GM21423 (cell line): ENCODE measurements around the gene HAGHL.

Experiments
- ATAC-seq: cut with Tn5 transposase; IDR thresholded peaks from one replicate; pipeline ENCODE4 v1.9.1; 2021; ENCODE audit warnings: mild to moderate bottlenecking, moderate library complexity; ENCODE audit not compliant: unreplicated experiment

HAGHL gene

GRCh38 chr16:720990-721764 is 5.7 kb upstream of the HAGHL start, which contains the start of gene ANTKMT:
Gene ANTKMT, plus strand, starts transcription at chr16:721146. Its CDS starts 129 bp downstream, at chr16:721275.
- peak; percentile 67 for ATAC-seq

GRCh38 chr16:721765-722540 is 5.0 kb upstream of the HAGHL start:
- no peak for ATAC-seq

- no peak for ATAC-seq
Observed at GRCh38 chr16:722835-723633, 3.9 kb upstream of the HAGHL start.

GRCh38 chr16:723695-724094 is 3.2 kb upstream of the HAGHL start:
- no peak for ATAC-seq

GRCh38 chr16:724188-725040 is 2.5 kb upstream of the HAGHL start:
- ATAC-seq, result no peak

GRCh38 chr16:725041-725376 is 1.9 kb upstream of the HAGHL start:
- no peak for ATAC-seq

GRCh38 chr16:725463-726187 is 1.3 kb upstream of the HAGHL start:
- no peak for ATAC-seq

- ATAC-seq, result no peak
Observed at GRCh38 chr16:726188-726437, 793 bp upstream of the HAGHL start.

- ATAC-seq, result no peak
Observed at GRCh38 chr16:727291-727977, 528 bp downstream of the HAGHL start.

GRCh38 chr16:728131-728889 is 1.4 kb downstream of the HAGHL start:
- peak; percentile 39 for ATAC-seq

GRCh38 chr16:728890-729744 is 2.2 kb downstream of the HAGHL start:
- no peak for ATAC-seq

- ATAC-seq, result no peak
Observed at GRCh38 chr16:729768-730665, 3.1 kb downstream of the HAGHL start.

GRCh38 chr16:730666-731509 is 4.0 kb downstream of the HAGHL start:
- ATAC-seq, result no peak

- no peak for ATAC-seq
Observed at GRCh38 chr16:732332-732731, 5.4 kb downstream of the HAGHL start.

- ATAC-seq, result no peak
Observed at GRCh38 chr16:732936-733335, 6.0 kb downstream of the HAGHL start.
